A673 (cell line): Measurements from ENCODE around the gene TNP2. TPM values are rescaled to one million over a fixed set of nuclear protein-coding genes. Genes with fewer than 3 reads are reported as not detected.
"Not testable (repeated sequence)": the region's sequence is repeated elsewhere in the genome, so short reads cannot be mapped to it uniquely, and the experiment has no call there.

Source experiments
- BruUV-seq: library from RNA; stranded (reverse); fragments of 400-500 nt; replicated peaks from 2 replicates; lab custom pipeline; 2021; lab: Mats Ljungman, UMichigan
- CTCF ChIA-PET: fragments of 300-600 bp; sonication (Branson Sonifier 250); formaldehyde crosslinking; loops from one replicate; lab custom pipeline; 2022; ENCODE audit warnings: antibody characterized with exemption; lab: Charles Lee
- POLR2A ChIA-PET: fragments of 300-600 bp; sonication (Branson Sonifier 250); formaldehyde crosslinking; loops from one replicate; lab custom pipeline; 2022; ENCODE audit warnings: antibody characterized with exemption; ENCODE audit not compliant: low non-redundant PET; lab: Charles Lee
- DNase-seq: peaks from one replicate; pipeline ENCODE4 v3.0.0-alpha.2; 2015; ENCODE audit warnings: low spot score
- H3K27ac ChIP-seq: fragments of 200-600 bp; sonication (generic); 2 replicates; pipeline ENCODE4 v1.5.1; 2016; ENCODE audit warnings: mixed run types, low read depth, mild to moderate bottlenecking, mixed read lengths, antibody characterized with exemption, low read length; ENCODE audit not compliant: poor library complexity, severe bottlenecking
- H3K27me3 ChIP-seq: fragments of 200-600 bp; sonication (generic); replicated peaks from 2 replicates; pipeline ENCODE4 v1.6.1; 2017; ENCODE audit warnings: mixed run types, low read depth, mild to moderate bottlenecking, mixed read lengths, antibody characterized with exemption, low read length; ENCODE audit not compliant: insufficient read depth, poor library complexity
- H3K36me3 ChIP-seq: fragments of 200-600 bp; sonication (generic); 2 replicates; pipeline ENCODE4 v1.6.1; 2016; ENCODE audit warnings: mixed run types, mild to moderate bottlenecking, mixed read lengths, antibody characterized with exemption, low read length; ENCODE audit not compliant: insufficient read depth, poor library complexity, severe bottlenecking
- H3K4me1 ChIP-seq: fragments of 200-600 bp; sonication (generic); 2 replicates; pipeline ENCODE4 v1.6.1; 2017; ENCODE audit warnings: mixed run types, mild to moderate bottlenecking, mixed read lengths, antibody characterized with exemption, low read length; ENCODE audit not compliant: insufficient read depth, poor library complexity, severe bottlenecking
- H3K4me3 ChIP-seq: fragments of 200-600 bp; sonication (generic); 2 replicates; pipeline ENCODE4 v1.5.1; 2016; ENCODE audit warnings: low read depth, mixed run types, mild to moderate bottlenecking, mixed read lengths, low read length; ENCODE audit not compliant: poor library complexity, severe bottlenecking
- H3K9me3 ChIP-seq: fragments of 200-600 bp; sonication (generic); 2 replicates; pipeline ENCODE4 v1.6.1; 2016; ENCODE audit warnings: mixed run types, low read depth, mild to moderate bottlenecking, mixed read lengths, antibody characterized with exemption, low read length; ENCODE audit not compliant: poor library complexity, severe bottlenecking
- CTCF ChIP-seq: fragments of 300-800, 200-600 bp; sonication (generic); conservative IDR thresholded peaks from 2 replicates; pipeline ENCODE4 v1.5.1; 2017; ENCODE audit warnings: low read depth, mild to moderate bottlenecking, antibody characterized with exemption, low read length, moderate library complexity, mixed read lengths
- EZH2 ChIP-seq: fragments of 200-600 bp; sonication (generic); IDR thresholded peaks from 2 replicates; pipeline ENCODE4 v1.6.1; 2017; ENCODE audit warnings: borderline replicate concordance, low read depth, mild to moderate bottlenecking, mixed read lengths, antibody characterized with exemption, low read length; ENCODE audit not compliant: poor library complexity, severe bottlenecking
- intact Hi-C: fragments of 100-400 bp; cut with micrococcal nuclease; formaldehyde crosslinking; loops from one replicate; pipeline ENCODE4 v1.10.0; 2022; ENCODE audit not compliant: unreplicated experiment
- total RNA-seq: library from RNA; stranded (reverse); gene quantifications from 2 replicates; pipeline ENCODE4 v1.2.3, GENCODE V29; 2021

Gene TNP2
- total RNA-seq, 1 experiment from 2014 or later, result not detected

- no peak overlapping the region for H3K27ac ChIP-seq
- no peaks in the 10 kb centered on the region for H3K27me3 ChIP-seq
- no peak overlapping the region for H3K4me3 ChIP-seq
- TF ChIP-seq EZH2 (no peak), CTCF (no peak)
- H3K36me3 ChIP-seq, result no peaks in the 10 kb centered on the region
- BruUV-seq, result no TSS peak
- ChIA-PET CTCF (no interaction called here), POLR2A (no interaction called here)
- no peak for DNase-seq
- H3K9me3 ChIP-seq, result no peaks in the 10 kb centered on the region
- no peaks in the 10 kb centered on the region for H3K4me1 ChIP-seq
- intact Hi-C loops, result no loop called here
Observed at GRCh38 chr16:11225677-11226549, 43.2 kb downstream of the TNP2 start.

- Histone ChIP-seq H3K27ac (no peak overlapping the region), H3K36me3 (no peaks in the 10 kb centered on the region), H3K4me3 (no peak overlapping the region), H3K4me1 (no peaks in the 10 kb centered on the region), H3K9me3 (no peaks in the 10 kb centered on the region), H3K27me3 (no peaks in the 10 kb centered on the region)
- POLR2A ChIA-PET, result no interaction called here
- CTCF ChIA-PET, result no interaction called here
- intact Hi-C loops, result no loop called here
- DNase-seq, result no peak
- no peak for TF ChIP-seq CTCF
- no TSS peak for BruUV-seq
Observed at GRCh38 chr16:11224894-11225676, 44.0 kb downstream of the TNP2 start.

- no peak overlapping the region for H3K27ac ChIP-seq
- no peaks in the 10 kb centered on the region for H3K4me1 ChIP-seq
- no peak overlapping the region for H3K4me3 ChIP-seq
- H3K9me3 ChIP-seq, result no peaks in the 10 kb centered on the region
- no peaks in the 10 kb centered on the region for H3K27me3 ChIP-seq
- intact Hi-C loops, result no loop called here
- POLR2A ChIA-PET, result no interaction called here
- no TSS peak for BruUV-seq
- DNase-seq, result no peak
- H3K36me3 ChIP-seq, result no peaks in the 10 kb centered on the region
- CTCF ChIA-PET, result no interaction called here
- TF ChIP-seq EZH2 (no peak), CTCF (no peak)
Observed at GRCh38 chr16:11224096-11224893, 44.8 kb downstream of the TNP2 start.

- H3K27me3 ChIP-seq, H3K36me3 ChIP-seq, H3K4me3 ChIP-seq, intact Hi-C loops, H3K4me1 ChIP-seq, DNase-seq, BruUV-seq, POLR2A ChIA-PET, CTCF ChIA-PET, H3K27ac ChIP-seq: not testable (repeated sequence)
- peaks cover 11% of the 10 kb centered on the region for H3K9me3 ChIP-seq
Observed at GRCh38 chr16:11220507-11220906, 48.6 kb downstream of the TNP2 start.
